ENCODE measurements around the gene DMAP1.

DNA sequence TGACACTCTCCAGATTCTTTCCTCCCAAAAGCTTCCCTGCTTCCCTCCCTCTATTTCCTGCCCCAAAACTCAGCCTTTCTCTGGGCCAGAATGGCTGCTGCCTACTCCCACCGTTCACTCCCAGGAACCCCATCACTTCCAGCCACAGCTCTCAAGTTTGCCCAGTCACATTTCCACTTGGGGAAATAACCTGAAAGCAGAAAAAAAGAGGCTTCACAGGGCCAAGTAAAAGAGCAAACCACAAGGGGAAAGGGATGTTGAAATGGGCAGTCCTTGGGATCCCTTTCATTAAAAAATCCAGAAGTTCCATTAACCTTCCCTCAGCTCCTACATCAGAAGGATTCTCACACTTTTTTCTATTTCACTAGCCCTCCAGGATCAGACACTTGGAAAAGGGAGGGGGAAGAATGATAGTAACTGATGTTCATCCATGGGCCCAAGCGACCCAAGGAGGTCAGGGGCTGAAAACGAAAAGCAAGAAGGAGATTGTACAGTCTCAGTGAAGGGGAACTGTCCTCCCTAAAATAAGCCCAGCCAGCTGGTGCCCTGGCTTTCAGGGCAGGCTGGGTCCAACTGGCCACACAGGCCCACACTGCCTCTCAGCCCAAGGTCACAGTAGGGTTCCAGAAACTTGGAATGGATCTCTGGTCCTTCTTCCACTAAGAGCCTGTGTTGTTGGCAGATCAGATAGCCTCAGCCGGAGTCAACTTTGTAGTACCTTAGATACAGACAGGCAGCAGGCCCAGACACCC, 49.7 kb downstream of the DMAP1 start:
- no peak for TF ChIP-seq POLR2AphosphoS5 (IDR thresholded peaks at IDR 0.05)
- TF ChIP-seq, protein P1, sequence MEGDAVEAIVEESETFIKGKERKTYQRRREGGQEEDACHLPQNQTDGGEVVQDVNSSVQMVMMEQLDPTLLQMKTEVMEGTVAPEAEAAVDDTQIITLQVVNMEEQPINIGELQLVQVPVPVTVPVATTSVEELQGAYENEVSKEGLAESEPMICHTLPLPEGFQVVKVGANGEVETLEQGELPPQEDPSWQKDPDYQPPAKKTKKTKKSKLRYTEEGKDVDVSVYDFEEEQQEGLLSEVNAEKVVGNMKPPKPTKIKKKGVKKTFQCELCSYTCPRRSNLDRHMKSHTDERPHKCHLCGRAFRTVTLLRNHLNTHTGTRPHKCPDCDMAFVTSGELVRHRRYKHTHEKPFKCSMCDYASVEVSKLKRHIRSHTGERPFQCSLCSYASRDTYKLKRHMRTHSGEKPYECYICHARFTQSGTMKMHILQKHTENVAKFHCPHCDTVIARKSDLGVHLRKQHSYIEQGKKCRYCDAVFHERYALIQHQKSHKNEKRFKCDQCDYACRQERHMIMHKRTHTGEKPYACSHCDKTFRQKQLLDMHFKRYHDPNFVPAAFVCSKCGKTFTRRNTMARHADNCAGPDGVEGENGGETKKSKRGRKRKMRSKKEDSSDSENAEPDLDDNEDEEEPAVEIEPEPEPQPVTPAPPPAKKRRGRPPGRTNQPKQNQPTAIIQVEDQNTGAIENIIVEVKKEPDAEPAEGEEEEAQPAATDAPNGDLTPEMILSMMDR (IDR thresholded peaks at IDR 0.05): no peak
